ENCODE results near the gene RPS28.

DNA sequence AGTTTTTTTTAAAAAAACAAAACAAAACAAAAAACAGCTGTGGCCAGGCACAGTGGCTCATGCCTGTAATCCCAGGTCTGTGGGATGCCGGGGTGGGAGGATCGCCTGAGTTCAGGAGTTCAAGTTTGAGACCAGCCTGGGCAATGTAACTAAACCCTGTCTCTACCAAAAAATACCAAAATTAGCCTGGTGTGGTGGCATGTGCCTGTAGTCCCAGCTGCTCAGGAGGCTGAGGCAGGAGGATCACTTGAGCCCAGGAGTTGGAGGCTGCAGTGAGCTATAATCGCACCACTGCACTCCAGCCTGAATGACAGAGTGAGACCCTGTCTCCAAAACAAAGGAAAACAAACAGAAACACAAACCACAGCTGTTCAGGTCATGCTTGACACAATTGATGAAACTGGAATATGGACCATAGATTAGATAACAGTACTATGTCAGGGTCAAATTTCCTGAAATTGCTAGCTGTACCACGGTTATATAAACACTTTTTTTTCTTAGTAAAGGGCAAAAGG lies 35.8 kb downstream of the RPS28 start:
- no peak for TF ChIP-seq CTCF (IDR thresholded peaks at IDR 0.05 in 4 of 5, conservative IDR thresholded peaks at IDR 0.05 in 1 of 5)
- no peak for TF ChIP-seq POLR2A (IDR thresholded peaks at IDR 0.05)
